A204.1 (cell line): ENCODE results near the gene CLCN4.

Experiments
- FAIRE-seq: peaks from 2 replicates; lab custom pipeline; 2012; peaks lifted over from hg19 to GRCh38; lab: Jason Lieb, UNC

CLCN4 gene

DNA sequence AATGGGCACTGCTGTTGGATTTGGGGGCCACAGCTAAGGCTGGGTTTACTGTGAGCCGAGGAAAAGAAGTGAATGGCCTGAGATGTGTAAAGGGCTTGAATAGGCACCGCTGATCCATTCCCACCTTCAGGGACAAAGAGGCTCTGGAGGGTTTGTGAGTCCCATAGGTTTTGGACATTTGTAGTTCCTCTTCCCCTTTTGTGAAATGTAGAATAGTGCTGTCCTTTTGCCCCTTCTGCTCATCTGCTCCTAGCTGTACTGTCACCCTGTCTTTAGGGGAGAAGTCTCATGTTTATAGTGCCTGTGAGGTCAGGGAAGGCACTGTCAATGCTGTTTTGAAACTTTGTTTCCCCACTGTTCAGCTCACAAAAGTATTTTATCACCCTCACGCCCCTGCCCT, 26.4 kb upstream of the CLCN4 start:
- no peak for FAIRE-seq

DNA sequence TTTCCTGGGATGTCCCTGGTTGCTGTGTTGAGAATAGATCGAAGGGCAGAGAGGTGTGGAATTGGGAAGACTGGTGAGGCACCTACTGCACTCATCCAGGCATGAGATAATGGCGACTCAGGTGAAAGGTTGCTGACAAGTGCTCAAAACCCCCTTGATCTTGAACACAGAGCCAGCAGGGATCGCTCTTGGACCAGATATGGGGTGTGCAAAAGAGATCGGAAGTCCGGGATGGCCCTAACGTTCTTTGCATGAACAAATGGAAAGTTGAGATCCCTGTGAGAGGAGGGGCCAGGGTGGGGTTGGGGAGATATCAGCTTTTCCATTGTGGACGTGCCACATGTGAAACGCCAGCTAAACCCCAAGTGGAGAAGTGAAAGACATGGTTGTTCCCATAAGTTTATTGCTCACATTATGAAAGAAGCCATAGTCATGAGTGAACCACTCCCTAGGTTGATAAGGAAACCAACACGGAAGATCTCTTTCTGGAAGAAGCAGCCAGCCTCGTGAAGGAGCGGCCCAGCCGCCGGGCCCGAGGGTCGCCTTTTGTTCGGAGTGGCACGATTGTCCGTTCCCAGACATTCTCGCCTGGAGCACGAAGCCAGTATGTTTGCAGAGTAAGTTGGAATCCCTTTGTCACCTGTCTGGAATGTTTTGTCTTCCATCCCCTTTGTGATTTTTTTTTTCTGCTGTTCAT, 22.6 kb upstream of the CLCN4 start:
- FAIRE-seq, result no peak

DNA sequence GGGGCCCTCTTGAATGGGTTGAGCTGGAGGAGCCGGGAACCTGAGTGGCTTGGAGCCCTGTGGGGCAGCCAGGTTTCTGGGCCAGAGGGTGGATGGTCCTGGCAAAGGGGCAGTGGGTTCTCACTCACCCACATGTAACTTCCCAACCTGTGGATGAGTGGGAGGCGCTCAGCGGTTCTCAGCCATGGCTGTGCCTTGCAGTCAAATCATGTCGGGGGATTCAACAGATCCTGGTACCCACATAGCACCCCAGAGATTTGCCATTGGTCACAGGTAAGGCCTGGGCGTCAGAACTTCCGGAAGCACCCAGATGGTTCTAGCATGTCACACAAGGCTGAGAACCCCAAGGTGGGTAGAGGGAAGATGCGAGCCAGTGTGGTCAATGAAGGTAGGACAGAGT, 21.9 kb upstream of the CLCN4 start:
- FAIRE-seq, result no peak

DNA sequence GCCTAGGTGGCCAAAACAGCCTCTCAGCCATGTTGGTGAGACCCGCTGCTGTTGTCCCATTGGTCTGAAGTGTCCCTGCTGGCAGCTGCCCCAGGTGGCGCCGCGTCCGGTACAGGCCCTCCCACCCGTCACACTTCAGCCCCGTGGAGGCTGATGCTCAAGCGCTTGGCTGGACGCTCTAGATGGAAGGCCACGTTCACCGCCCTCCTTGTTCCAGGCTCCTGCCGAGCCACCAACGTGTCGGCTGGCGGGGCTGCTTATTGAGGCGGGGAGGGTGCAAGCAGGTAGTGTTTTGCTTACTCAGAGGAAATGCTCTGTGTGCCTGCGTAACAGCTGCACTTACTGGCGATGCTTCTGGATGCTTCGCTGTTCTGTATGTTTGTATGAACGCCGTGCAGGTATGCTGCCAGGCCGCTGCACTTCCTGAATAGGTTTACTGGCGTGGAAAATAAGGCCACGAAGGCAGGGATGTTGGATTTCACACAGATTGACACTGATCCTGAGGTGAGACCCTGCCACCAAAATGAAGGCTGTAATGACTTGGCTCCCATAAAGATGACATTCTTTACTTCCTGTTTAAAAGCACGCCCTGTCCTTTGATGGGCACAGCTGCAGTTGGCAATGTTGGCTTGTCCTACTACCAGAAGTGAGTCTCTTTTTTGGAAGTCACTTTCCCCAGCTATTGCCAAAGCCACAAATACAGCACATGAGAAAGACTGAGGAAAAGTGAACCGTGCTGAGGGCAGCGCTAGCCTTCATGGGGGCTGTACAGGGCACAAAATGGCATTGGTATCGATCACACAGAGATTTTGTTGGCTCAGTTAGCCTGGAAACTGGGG, 21.0 kb upstream of the CLCN4 start:
- no peak for FAIRE-seq

DNA sequence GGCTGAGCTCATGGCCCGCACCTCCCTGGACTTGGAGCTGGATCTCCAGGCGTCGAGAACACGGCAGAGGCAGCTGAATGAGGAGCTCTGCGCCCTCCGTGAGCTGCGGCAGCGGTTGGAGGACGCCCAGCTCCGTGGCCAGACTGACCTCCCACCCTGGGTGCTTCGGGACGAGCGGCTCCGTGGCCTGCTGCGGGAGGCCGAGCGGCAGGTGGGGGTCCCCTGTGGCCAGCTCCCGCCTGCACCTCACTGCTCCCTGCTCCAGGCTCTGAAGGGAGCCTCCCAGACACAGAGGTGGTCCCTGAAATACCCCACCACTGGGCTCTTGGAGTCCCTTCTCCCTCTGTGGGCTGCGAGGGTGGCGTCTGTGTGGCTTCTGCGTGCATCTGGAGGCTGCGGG, 18.0 kb upstream of the CLCN4 start:
- no peak for FAIRE-seq

DNA sequence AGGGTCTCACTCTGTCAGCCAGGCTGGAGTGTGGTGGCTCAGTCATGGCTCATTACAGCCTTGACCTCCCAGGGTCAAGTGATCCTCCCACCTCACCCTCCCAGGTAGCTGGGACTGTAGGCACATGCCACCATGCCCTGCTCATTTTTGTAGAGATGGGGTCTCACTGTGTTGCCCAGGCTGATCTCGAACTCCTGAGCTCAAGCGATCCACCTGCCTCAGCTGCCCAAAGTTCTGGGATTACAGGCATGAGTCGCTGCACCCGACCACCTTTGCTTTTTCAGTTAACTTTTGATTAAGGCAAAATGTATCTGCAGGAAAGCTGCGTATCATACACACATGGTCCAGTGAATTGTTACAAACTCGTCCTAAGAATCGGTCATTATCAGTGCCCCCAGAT, 16.5 kb upstream of the CLCN4 start:
- FAIRE-seq, result no peak

DNA sequence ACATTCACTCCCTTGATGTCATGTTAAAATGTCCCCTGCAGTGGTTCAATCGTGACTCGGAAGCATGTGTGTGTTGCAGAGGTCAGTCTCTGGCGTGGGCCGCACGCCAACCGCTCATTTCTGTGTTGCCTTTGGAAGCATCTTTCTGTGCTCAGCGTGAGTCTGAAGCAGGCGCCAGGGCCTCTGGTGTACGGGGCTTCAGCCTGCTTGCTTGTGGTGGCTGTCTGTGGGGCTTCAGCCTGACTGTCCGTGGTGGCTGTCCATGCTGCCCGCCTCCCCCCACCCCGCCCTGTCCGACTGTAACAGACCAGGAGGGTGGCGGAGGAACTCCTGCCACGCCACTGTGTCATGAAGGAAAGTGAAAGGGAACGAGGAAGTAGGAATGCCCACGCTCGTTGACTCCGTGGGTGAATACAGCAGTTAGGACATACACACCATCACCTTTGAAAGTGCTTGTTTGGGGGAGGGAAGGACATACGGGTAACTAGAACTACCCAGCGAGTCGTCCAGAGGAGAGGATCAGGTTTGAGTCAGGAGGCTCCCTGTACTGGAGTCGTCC, 14.7 kb upstream of the CLCN4 start:
- FAIRE-seq, result no peak

DNA sequence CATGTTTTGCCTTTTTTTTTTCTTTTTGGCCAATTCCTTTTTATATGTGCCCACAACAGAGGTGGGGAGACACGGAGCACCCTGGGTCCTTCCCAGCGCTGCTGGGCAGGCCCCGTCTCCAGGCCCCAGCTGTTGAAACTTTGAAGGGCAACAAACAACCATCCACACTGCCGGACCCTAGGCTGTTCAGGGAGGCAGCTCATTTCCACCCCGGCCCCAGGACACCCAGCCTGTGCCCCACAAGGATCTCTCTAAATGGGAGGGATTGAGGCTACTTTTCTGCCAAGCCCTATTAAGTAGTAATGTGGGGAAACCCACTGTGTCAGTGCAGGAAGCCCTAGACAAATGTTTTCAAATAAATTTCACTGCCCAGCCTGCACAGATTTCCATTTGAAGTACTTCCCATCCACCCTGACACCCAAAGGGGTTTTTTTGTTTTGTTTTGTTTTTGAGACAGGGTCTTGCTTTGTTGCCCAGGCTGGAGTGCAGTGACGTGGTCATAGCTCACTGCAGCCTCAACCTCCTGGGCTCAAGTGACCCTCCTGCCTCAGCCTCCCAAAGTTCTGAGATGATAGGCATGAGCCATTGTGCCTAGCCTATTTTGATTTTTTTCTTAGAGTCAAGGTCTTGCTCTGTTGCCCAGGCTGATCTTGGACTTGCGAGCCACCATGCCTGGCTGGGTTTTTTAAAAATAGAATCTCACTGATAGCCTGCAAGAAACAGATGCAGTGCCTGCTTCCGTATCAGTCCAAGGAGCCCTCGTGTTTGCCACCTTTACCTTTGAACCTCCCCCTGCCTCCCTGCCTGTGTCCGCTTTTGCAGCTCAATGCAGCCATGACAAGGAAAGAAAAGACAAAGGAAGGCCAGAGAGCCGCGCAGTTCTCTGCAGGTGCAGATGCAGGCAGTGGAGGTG, 13.4 kb upstream of the CLCN4 start:
- no peak for FAIRE-seq

DNA sequence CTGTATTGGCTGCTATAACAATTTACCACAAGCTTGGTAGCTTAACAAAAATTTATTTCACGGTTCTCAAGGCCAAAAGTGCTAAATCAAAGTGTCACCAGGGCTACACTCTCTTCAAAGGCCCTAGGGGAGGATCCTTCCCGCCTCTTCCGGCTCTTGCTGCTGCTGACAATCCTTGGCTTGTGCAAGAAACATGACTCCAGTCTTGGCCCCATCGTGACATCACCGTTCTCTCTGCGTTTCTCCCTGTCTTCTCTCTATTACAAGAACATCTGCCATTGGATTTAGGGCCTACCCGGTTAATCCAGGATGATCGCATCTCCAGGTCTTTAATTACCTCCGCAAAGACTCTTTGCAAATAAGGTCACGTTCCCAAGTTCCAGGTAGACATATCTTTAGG, 10.4 kb upstream of the CLCN4 start:
- FAIRE-seq, result no peak

DNA sequence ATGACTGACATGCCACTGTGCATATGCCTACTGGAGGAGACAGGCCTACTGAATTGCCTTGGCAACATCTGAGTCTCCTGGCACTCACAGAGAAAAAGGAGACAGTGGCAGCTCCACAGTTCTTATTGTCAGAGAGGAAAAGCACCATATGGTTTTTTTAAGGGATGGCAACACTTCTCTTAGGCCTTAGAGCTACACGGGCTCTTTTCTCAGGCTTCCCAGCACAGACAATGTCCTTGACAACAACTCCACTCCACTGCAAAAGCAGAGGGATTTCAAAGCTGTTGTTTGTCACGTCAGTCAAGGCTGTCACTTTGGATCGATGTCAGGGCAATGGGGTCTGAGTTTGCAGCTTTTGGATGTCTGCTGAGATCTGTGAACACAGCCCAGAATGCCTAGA, 4.7 kb upstream of the CLCN4 start:
- no peak for FAIRE-seq

DNA sequence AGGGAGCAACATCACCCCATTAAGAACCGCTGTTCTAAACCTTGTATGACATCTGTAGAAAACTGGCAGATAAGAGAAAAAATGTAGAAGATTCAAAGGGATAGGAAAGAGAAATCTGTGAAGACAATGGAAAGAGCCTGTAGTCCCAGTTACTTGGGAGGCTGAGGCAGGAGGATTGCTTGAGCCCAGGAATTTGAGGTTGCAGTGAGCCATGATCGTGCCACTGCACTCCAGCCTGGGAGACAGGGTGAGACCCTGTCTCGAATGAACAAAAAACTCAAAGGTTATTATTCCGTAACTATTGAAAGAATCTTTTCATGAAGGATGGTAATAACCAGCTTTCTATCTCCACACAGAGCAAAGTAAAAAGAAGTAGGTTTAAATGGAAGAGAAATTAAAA, 1.6 kb upstream of the CLCN4 start:
- no peak for FAIRE-seq

DNA sequence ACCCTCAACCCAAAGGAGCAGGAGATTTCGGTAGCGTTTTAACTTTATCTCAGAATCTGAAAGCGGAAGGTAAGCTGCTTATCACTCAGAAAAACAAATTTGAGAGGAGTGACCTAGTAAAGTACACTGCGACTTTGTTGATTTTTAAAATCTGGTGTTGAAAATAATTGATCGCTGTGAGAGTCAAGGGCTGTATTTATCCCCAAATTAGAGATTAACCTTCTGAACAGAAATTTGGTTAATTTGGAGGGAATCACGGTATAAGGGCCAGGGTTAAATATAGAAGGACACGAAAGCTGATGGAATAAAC, 212 bp downstream of the CLCN4 start:
- FAIRE-seq, result no peak

DNA sequence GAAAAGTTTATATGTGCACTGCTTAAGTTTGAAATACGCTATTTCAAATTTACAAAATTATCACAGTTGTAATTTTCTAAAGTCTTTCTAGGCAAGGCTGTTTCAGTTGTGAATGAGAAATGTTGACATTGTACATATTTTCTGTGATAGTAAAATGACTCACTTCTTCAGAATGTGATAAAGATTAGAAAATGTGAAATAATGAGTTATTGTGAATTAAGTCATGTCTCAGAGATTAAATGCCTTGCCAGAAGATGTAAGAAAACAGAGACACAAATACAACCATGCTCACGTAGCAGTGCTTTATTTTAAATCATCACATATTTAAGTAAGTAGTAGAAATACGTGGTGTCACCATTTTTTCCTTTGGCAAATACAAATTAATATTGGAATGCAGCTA, 768 bp downstream of the CLCN4 start:
- FAIRE-seq, result no peak

DNA sequence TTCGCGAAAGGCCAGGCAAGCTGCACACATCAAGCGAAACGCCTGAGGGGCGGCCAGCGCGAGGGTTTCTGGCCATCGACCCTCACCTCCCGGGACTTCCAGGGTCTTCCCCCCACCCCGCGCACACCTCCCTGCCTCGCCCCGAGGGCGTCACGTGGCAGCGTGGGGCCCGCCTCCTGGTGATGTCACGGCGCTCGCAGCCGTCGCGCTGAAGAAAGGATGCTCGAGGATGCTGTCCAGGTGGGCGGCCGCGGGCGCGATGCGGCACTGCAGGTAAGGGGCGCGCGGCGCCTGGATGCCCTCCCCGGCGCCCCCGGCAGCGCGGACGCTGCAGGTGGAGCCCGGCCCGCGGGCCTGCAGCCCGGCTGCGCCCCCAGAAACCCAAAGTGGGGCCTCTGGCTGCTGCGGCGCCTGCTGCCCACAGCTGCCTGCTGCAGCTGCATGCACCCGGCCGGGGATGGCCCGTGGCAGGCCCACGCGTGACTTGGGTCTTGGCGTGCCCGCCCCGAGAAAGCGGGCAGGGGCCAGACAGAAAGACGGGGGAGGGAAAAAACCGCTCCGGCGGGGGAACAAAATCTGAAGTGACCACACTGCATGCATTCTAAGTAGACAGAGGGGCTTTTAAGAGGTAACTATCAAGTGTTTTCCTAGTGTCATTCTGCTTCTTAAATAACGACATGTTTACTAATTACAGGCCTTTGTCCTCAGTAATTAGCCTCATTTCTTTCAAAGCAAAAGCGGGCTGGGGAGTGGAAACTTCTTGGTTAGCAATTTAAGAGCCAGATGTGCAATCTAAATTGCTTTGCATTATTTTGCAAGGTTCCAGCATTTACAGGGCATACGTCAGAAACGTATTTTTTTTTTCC, 1.7 kb downstream of the CLCN4 start:
- FAIRE-seq, result no peak

DNA sequence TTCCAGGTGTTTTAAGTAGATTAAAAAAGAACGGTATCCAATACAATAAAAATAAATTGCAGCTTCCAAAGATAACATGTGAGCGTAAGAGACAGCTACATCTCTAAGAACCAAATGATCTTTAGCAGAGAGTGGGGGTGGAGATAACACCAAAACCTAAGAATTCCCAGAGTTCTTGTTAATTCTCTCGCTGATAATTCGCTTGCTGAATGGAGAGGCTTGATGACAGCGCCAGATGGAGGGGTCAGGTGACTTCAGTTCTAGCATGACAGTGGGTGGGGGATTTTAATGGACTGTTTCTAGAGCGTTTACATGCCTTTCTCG, 2.3 kb downstream of the CLCN4 start:
- FAIRE-seq, result no peak

DNA sequence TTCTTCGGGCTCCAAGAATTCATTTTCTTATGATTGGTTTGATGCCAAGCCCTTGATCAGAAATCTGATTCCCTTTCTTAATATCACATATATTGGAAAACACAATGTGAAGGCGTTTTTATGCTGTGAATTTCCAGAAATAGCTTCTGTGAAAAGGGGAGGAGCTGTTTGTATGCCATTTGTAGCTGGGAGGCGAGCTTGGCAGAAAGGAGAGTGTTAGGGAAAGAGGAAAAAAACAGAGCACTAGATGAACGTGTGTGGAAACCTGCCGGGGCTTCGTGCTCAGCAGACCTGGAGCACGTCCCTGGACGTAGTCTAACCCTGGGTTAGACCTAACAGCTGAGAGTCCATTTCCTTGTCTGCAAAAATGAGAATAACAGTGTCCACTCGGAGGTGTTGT, 3.4 kb downstream of the CLCN4 start:
- FAIRE-seq, result no peak

DNA sequence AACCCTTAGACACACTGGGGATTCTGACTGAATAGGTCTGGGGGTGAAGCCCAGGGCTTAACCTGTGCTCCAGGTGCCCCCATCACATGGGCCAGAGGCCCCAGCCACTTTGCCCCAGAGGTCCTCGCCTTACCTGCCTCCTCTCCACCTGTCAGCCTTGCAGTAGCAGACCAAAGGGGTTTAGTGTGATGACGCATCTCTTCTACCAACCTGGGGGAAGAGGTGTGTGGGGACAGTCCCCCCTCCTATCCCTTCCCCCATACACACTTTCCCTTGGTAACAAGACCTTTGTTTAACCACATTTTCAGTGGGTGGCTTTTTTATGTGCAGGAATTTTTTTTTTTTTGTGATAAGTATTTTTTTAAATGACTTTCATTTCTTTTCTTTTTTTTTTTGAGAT, 6.3 kb downstream of the CLCN4 start:
- no peak for FAIRE-seq

DNA sequence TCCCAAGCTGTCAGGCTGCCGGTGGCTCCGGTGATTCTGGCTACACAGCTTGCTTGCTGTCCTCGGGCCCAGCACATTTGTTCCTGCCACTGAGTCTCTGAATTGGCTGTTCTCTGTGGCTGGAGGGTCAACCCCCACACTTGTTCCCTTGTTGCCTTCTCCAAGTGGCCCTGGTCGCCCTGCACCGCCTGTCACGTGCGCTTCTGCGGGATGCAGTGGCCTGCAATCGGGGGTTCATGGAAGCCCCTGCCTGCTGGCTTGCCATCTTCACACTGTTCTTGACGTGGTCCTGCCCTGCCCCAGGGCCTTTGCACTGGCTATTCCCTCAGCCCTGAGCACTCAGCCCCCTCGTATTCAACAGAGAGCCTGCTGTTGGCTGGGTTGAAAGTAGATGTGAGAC, 8.1 kb downstream of the CLCN4 start:
- FAIRE-seq, result no peak

DNA sequence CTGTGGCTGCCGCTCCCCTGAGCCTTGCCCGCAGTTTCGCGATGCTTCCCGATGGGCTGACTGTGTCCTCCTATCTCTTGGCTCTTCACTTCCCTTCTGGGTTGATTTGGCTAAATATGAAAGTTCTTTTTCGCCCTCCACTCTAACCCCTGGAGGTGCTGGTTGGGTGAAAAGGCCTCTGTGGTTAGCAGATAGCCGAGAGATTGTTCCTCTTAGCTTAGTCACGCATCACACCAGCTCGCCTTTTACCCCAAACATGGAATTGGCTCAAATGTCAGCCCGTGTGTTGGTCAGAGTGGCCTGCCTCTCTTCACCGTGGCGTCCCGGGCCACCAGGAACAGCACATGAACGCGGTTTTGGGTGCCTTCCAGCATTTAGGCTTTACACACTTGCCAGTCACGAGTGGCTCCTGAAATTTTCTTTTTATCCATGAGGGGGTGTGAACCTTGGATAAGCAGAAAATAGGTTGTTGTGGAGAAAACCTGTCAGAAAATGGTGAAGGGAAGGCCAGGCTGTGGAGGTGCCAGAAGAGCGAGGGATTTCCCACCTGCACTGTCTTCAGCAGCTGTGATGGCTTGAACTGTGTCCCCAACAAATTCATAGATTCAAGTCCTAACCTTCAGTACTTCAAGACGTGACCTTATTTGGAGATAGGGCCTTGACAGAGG, 8.9 kb downstream of the CLCN4 start:
- no peak for FAIRE-seq

DNA sequence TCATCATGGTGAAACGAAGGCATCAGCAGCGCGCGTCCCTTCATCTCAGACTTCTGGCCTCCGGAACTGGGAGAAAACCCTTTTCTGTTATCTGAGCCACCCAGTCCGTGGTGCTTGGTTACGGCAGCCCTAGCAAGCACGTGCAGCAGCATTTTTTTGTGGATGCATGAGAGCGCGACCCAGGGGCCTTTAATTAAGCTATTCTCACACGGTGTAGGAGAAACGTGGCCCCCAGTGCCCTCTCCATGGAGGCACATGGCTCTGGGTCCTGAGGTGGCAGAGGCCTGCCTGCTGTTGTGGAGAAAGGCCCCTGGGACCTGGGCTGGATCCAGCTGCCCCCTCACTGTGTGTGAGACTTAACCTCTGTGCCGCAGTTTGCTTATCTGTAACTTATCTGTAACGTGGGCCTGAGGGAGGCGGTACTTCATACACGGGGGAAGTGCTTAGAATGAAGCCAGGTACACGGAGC, 9.5 kb downstream of the CLCN4 start:
- no peak for FAIRE-seq

DNA sequence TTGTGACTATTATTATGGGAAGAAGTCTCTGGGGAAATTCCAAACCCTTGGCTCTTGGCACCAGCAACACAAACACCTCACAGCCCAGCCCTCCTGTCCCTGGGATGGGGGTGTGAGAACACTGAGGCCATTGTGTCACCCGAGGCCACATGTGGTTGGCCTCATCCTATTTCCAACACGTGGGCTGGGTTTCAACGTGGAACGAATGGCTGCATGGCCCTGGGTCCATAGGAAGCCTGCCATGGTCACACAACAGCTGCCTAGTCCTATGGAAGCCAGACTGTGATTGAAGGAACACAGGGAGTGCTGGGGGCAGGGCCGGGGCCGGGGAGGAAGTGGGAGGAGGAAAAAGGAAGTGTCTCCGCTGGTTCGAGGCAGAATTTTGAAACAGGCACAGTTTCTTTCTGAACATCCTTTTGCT, 10.0 kb downstream of the CLCN4 start:
- no peak for FAIRE-seq
